IPS DF 19.7 (cell line): ENCODE measurements around the gene FERMT2.

Experiments used
- DNase-seq: peaks from one replicate; pipeline ENCODE4 v3.0.0-alpha.2; 2013; ENCODE audit warnings: low read depth, low spot score

The FERMT2 gene

GRCh38 chr14:52824462-52824861, 126.4 kb downstream of the FERMT2 start:
- no peak for DNase-seq

GRCh38 chr14:52821805-52822250, 129.0 kb downstream of the FERMT2 start:
- DNase-seq, result no peak

GRCh38 chr14:52808101-52808500, 142.7 kb downstream of the FERMT2 start:
- DNase-seq, result no peak
